Gastrocnemius medialis (tissue), 4 donors: Measurements from ENCODE around the gene PRKCA.

ENCODE experiments used
- POLR2A ChIP-seq, 2 donors: fragments of 450-650 bp; IDR thresholded peaks; one replicate each; pipeline ENCODE4 v1.6.1; 2017; ENCODE audit warnings: antibody characterized with exemption in 2 of 2, mild to moderate bottlenecking in 2 of 2, moderate library complexity in 2 of 2
- TF ChIP-seq, protein P1 (sequence below), 5 experiments: fragments of 450-650 bp in 3 of 5; fragments of 200-600 bp in 2 of 5; sonication (generic) in 2 of 5; IDR thresholded peaks in 4 of 5; conservative IDR thresholded peaks in 1 of 5; 1 replicate in 4 of 5; 2 replicates in 1 of 5; pipeline ENCODE4 v1.5.1; 2016 to 2019; ENCODE audit warnings: antibody characterized with exemption in 5 of 5, mild to moderate bottlenecking in 3 of 5, moderate library complexity in 3 of 5

DNA sequence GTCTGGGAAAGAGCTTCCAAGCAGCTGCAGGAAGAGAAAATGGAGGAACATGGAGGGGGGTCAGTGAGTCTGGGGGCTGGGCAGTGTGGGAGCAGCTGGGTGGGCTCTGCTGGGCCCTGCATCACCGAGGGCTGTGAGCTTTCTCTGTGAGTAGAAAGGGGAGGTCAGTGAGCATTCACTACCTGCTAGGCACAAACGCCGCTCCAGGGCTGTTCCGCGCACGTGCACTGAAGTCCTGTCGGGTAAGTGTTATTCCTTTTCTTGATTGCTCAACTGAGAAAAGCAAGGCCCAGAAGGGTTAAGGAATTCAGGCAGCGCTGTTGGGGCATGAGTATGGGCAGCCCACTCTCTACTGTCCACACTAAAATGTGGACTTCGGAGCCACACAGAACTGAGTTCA lies 537.2 kb downstream of the PRKCA start:
- TF ChIP-seq, protein P1, sequence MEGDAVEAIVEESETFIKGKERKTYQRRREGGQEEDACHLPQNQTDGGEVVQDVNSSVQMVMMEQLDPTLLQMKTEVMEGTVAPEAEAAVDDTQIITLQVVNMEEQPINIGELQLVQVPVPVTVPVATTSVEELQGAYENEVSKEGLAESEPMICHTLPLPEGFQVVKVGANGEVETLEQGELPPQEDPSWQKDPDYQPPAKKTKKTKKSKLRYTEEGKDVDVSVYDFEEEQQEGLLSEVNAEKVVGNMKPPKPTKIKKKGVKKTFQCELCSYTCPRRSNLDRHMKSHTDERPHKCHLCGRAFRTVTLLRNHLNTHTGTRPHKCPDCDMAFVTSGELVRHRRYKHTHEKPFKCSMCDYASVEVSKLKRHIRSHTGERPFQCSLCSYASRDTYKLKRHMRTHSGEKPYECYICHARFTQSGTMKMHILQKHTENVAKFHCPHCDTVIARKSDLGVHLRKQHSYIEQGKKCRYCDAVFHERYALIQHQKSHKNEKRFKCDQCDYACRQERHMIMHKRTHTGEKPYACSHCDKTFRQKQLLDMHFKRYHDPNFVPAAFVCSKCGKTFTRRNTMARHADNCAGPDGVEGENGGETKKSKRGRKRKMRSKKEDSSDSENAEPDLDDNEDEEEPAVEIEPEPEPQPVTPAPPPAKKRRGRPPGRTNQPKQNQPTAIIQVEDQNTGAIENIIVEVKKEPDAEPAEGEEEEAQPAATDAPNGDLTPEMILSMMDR (IDR thresholded peaks at IDR 0.05 in 4 of 5, conservative IDR thresholded peaks at IDR 0.05 in 1 of 5), result no peak
- no peak for TF ChIP-seq POLR2A (IDR thresholded peaks at IDR 0.05)
